DMS53 (cell line): ENCODE results near the gene LINC01488.

ENCODE experiments used
- DNase-seq: peaks from one replicate; lab custom pipeline; 2025; lab: John Stamatoyannopoulos, UW

LINC01488 gene

GRCh38 chr11:69510471-69511357 is 29.3 kb downstream of the LINC01488 start:
- DNase-seq, result no peak

- DNase-seq, result no peak
Observed at GRCh38 chr11:69511358-69512055, 30.0 kb downstream of the LINC01488 start.

- no peak for DNase-seq
Observed at GRCh38 chr11:69512136-69512535, 30.7 kb downstream of the LINC01488 start.

- no peak for DNase-seq
Observed at GRCh38 chr11:69512790-69513189, 31.3 kb downstream of the LINC01488 start.

- DNase-seq, result no peak
Observed at GRCh38 chr11:69513196-69513595, 31.7 kb downstream of the LINC01488 start.

GRCh38 chr11:69513663-69514224 is 32.3 kb downstream of the LINC01488 start:
- DNase-seq, result no peak

GRCh38 chr11:69514771-69515170 is 33.3 kb downstream of the LINC01488 start:
- DNase-seq, result no peak

- no peak for DNase-seq
Observed at GRCh38 chr11:69515271-69516245, 34.1 kb downstream of the LINC01488 start.

GRCh38 chr11:69516526-69516925 is 35.1 kb downstream of the LINC01488 start:
- DNase-seq, result no peak

GRCh38 chr11:69518081-69518950 is 36.9 kb downstream of the LINC01488 start:
- DNase-seq, result no peak

GRCh38 chr11:69520186-69520916 is 38.9 kb downstream of the LINC01488 start:
- DNase-seq, result no peak

- DNase-seq, result no peak
Observed at GRCh38 chr11:69521457-69521856, 40.0 kb downstream of the LINC01488 start.

GRCh38 chr11:69523453-69523852 is 42.0 kb downstream of the LINC01488 start:
- DNase-seq, result no peak

GRCh38 chr11:69524291-69524882 is 42.9 kb downstream of the LINC01488 start:
- no peak for DNase-seq

GRCh38 chr11:69524991-69525411 is 43.5 kb downstream of the LINC01488 start:
- no peak for DNase-seq

- DNase-seq, result no peak
Observed at GRCh38 chr11:69525516-69526452, 44.3 kb downstream of the LINC01488 start.

- no peak for DNase-seq
Observed at GRCh38 chr11:69526453-69526810, 45.0 kb downstream of the LINC01488 start.

GRCh38 chr11:69529001-69529400 is 47.5 kb downstream of the LINC01488 start:
- DNase-seq, result no peak
